Spinal cord (tissue), 10 donors: ENCODE data around the gene MSANTD2. TPM values are rescaled to one million over a fixed set of nuclear protein-coding genes. Genes with fewer than 3 reads are reported as not detected.

Experiments
- DNase-seq, 6 donors: peaks; one replicate each; pipeline versions ENCODE4 v3.0.0 to v3.0.0-alpha.2; 2013 to 2015; ENCODE audit warnings: low spot score in 6 of 6, low read depth in 4 of 6
- H3K27ac ChIP-seq: one replicate; pipeline ENCODE4 v1.5.1; 2013; ENCODE audit warnings: low read depth, low read length, control low read depth
- H3K27me3 ChIP-seq: one replicate; pipeline ENCODE4 v1.6.1; 2013; ENCODE audit warnings: low read length; ENCODE audit not compliant: control insufficient read depth, insufficient read depth
- H3K36me3 ChIP-seq: one replicate; pipeline ENCODE4 v1.6.1; 2013; ENCODE audit warnings: low read length; ENCODE audit not compliant: control insufficient read depth, insufficient read depth
- H3K4me1 ChIP-seq: one replicate; pipeline ENCODE4 v1.6.1; 2013; ENCODE audit warnings: low read length; ENCODE audit not compliant: control insufficient read depth, insufficient read depth
- H3K4me3 ChIP-seq: one replicate; pipeline ENCODE4 v1.5.1; 2013; ENCODE audit warnings: low read depth, low read length, control low read depth
- H3K9me3 ChIP-seq: one replicate; pipeline ENCODE4 v1.6.1; 2013; ENCODE audit warnings: low read length; ENCODE audit not compliant: control insufficient read depth, insufficient read depth
- WGBS: methylation state at CpG from one replicate; pipeline ENCODE4 v1.1.5; 2013; ENCODE audit warnings: missing lambda C conversion rate; ENCODE audit not compliant: insufficient coverage; 5-methylcytosine and 5-hydroxymethylcytosine counted together
- polyA plus RNA-seq, 2 donors: library from polyadenylated mRNA; unstranded; fragments of 120-200 nt; gene quantifications; one replicate each; pipeline ENCODE4 v1.2.1, GENCODE V29; 2013; ENCODE audit not compliant: insufficient read length in 2 of 2
- total RNA-seq, 2 donors: library from RNA; depleted of rRNA in 1 of 2; stranded (reverse); fragments of 120-200 nt in 1 of 2; fragments of >200 nt in 1 of 2; gene quantifications; one replicate each; pipeline versions ENCODE4 v1.2.3 to v1.2.4, GENCODE V29; 2013 to 2014
- donor health status: healthy.

Gene MSANTD2
- total and polyA plus RNA-seq, 4 donors: 17.8 to 28.4 (median 22.6) TPM

DNA sequence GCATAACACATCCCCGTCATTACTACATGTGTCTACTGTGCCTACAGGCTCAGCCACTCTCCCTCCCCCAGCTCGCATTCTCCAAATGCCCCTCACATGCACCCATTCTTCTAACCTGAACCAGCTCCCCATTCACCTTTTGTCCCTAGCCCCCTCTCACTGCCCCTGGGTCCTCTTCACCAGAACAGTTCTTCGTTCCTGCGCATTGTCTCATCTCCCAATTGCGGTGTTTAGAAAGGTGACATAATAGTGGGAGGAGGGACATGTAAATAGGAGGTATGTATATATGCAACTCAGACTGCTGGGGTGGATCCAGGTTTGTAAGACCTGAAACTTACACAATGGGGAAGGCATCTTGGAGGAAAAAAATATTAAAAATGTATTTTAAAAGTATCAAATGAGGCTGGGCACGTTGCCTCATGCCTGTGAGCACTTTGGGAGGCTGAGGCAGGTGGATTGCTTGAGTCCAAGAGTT is 43.4 kb downstream of the MSANTD2 start:
- Histone ChIP-seq H3K36me3 (peaks cover 3% of the 10 kb centered on the region), H3K9me3 (no peaks in the 10 kb centered on the region), H3K4me3 (no peak overlapping the region), H3K27ac (no peak overlapping the region), H3K27me3 (peaks cover 96% of the 10 kb centered on the region), H3K4me1 (peaks cover 35% of the 10 kb centered on the region)
- DNase-seq: no peak
- 8% methylated on average over 4 of the region's 6 CpGs for WGBS

GRCh38 chr11:124756033-124756752 is 44.0 kb downstream of the MSANTD2 start:
- no peak for DNase-seq
- WGBS: 8% methylated on average over 6 of the region's 9 CpGs

DNA sequence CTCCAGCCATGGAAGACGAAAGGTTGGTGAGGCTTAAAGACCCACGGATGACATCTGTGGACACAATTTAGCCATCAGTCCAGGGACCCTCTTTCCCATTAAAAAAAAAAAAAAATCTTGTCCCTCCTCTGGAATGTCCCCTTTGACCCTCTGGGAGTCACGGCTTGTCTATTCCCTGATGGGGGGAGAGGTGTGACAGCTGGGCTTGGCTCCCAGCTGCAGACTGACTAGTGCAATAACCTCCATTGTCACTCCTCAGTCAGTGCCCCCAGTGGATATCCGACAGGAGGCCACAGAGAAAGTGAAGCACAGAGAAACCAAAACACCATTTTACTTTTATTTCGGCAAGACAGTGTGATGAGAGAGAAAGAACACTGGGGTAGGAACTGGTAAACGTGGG is 45.5 kb downstream of the MSANTD2 start:
- Histone ChIP-seq H3K36me3 (peaks cover 3% of the 10 kb centered on the region), H3K4me1 (peaks cover 26% of the 10 kb centered on the region), H3K9me3 (no peaks in the 10 kb centered on the region), H3K27me3 (peaks cover 96% of the 10 kb centered on the region), H3K27ac (no peak overlapping the region), H3K4me3 (no peak overlapping the region)
- 49% methylated on average over 2 of the region's 6 CpGs for WGBS
- DNase-seq: no peak

More at GRCh38 chr11:124756033-124756752, 44.0 kb downstream of the MSANTD2 start:
- Histone ChIP-seq H3K4me3 (no peak overlapping the region), H3K4me1 (peaks cover 37% of the 10 kb centered on the region), H3K9me3 (no peaks in the 10 kb centered on the region), H3K27ac (no peak overlapping the region), H3K36me3 (peaks cover 3% of the 10 kb centered on the region), H3K27me3 (peaks cover 96% of the 10 kb centered on the region)

- no peak overlapping the region for H3K27ac ChIP-seq
- H3K4me1 ChIP-seq: peaks cover 22% of the 10 kb centered on the region
- H3K9me3 ChIP-seq: no peaks in the 10 kb centered on the region
- H3K36me3 ChIP-seq: peaks cover 3% of the 10 kb centered on the region
- WGBS: 39% methylated on average over 4 of the region's 4 CpGs
- DNase-seq: no peak
- H3K27me3 ChIP-seq: peaks cover 96% of the 10 kb centered on the region
- H3K4me3 ChIP-seq: no peak overlapping the region
These were observed 45.9 kb downstream of the MSANTD2 start for GRCh38 chr11:124754309-124754708.

- WGBS: 70% methylated on average over 6 of the region's 7 CpGs
- H3K36me3 ChIP-seq: peaks cover 3% of the 10 kb centered on the region
These were observed 46.6 kb downstream of the MSANTD2 start for GRCh38 chr11:124753624-124754023.

DNA sequence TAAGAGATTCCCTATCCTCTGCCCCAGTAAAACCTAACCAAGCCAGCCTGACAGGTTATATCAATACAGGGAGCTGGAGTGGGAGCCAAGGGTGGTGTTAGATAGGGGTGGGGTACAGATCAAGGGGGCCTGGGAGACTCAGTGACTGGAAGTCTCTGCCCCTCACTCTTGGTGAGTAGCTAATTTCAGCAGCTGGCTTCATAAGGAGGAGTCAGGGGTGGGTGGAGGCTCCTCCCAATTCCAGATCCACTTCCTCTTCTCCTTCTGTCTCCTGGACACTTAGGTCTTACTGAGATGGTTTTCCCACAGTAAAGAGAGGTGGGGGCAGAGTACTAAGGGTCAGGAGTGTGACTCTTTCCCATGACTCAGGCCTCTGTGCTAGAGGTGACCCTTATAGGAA is 47.0 kb downstream of the MSANTD2 start:
- Histone ChIP-seq H3K4me3 (no peak overlapping the region), H3K4me1 (peaks cover 11% of the 10 kb centered on the region), H3K27ac (no peak overlapping the region), H3K36me3 (peaks cover 3% of the 10 kb centered on the region), H3K27me3 (peaks cover 96% of the 10 kb centered on the region), H3K9me3 (no peaks in the 10 kb centered on the region)
- no peak for DNase-seq

More at GRCh38 chr11:124753624-124754023, 46.6 kb downstream of the MSANTD2 start:
- Histone ChIP-seq H3K27me3 (peaks cover 96% of the 10 kb centered on the region), H3K9me3 (no peaks in the 10 kb centered on the region), H3K27ac (no peak overlapping the region), H3K4me1 (peaks cover 15% of the 10 kb centered on the region), H3K4me3 (no peak overlapping the region)
- no peak for DNase-seq

GRCh38 chr11:124752471-124753102 is 47.6 kb downstream of the MSANTD2 start:
- Histone ChIP-seq H3K36me3 (peaks cover 3% of the 10 kb centered on the region), H3K27ac (no peak overlapping the region), H3K27me3 (peaks cover 96% of the 10 kb centered on the region), H3K9me3 (no peaks in the 10 kb centered on the region), H3K4me3 (no peak overlapping the region), H3K4me1 (peaks cover 9% of the 10 kb centered on the region)
- DNase-seq: no peak
- WGBS: 18% methylated on average over 5 of the region's 10 CpGs

GRCh38 chr11:124751741-124752470 is 48.3 kb downstream of the MSANTD2 start, which contains the start of gene VSIG2:
Gene VSIG2 (minus strand): TSS chr11:124752255. CDS start chr11:124752137, 118 bp downstream.
- Histone ChIP-seq H3K27me3 (peaks cover 96% of the 10 kb centered on the region), H3K4me1 (peaks cover 14% of the 10 kb centered on the region)

DNA sequence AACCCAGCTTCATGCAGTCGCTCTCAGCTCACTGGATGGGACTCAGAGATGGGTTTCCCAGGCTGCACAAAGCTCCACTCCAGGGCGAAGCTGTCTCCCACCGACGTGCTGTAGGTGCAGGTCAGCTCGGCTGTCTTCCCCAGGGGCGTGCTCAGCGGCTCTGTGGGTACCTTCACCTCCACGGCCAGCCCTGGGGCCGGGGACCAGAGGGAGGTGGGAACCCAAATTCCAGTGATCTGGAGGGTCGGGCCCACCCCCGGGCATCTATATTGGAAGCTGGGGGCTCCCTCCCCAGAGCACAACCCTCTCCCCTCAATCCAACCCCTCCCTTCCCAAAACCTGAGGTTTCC is 48.8 kb downstream of the MSANTD2 start:
- peaks cover 96% of the 10 kb centered on the region for H3K27me3 ChIP-seq
- no peak overlapping the region for H3K27ac ChIP-seq
- no peak overlapping the region for H3K4me3 ChIP-seq
- no peak for DNase-seq
- 17% methylated on average over 9 of the region's 11 CpGs for WGBS
- H3K36me3 ChIP-seq: peaks cover 3% of the 10 kb centered on the region
- H3K4me1 ChIP-seq: peaks cover 20% of the 10 kb centered on the region
- no peaks in the 10 kb centered on the region for H3K9me3 ChIP-seq

More at GRCh38 chr11:124751741-124752470, 48.3 kb downstream of the MSANTD2 start, which contains the start of gene VSIG2:
- no peaks in the 10 kb centered on the region for H3K9me3 ChIP-seq
- H3K36me3 ChIP-seq: peaks cover 3% of the 10 kb centered on the region
- 11% methylated on average over 37 of the region's 42 CpGs for WGBS
- no peak for DNase-seq
- H3K4me3 ChIP-seq: no peak within 1 kb of the TSS
- no peak within 1 kb of the TSS for H3K27ac ChIP-seq
